Gastrocnemius medialis (tissue), 4 donors: ENCODE results near the gene ADGRF5.

ENCODE experiments used
- POLR2A ChIP-seq, 2 donors: fragments of 450-650 bp; IDR thresholded peaks; one replicate each; pipeline ENCODE4 v1.6.1; 2017; ENCODE audit warnings: antibody characterized with exemption in 2 of 2, mild to moderate bottlenecking in 2 of 2, moderate library complexity in 2 of 2
- TF ChIP-seq, protein P1 (sequence below), 5 experiments: fragments of 450-650 bp in 3 of 5; fragments of 200-600 bp in 2 of 5; sonication (generic) in 2 of 5; IDR thresholded peaks in 4 of 5; conservative IDR thresholded peaks in 1 of 5; 1 replicate in 4 of 5; 2 replicates in 1 of 5; pipeline ENCODE4 v1.5.1; 2016 to 2019; ENCODE audit warnings: antibody characterized with exemption in 5 of 5, mild to moderate bottlenecking in 3 of 5, moderate library complexity in 3 of 5

DNA sequence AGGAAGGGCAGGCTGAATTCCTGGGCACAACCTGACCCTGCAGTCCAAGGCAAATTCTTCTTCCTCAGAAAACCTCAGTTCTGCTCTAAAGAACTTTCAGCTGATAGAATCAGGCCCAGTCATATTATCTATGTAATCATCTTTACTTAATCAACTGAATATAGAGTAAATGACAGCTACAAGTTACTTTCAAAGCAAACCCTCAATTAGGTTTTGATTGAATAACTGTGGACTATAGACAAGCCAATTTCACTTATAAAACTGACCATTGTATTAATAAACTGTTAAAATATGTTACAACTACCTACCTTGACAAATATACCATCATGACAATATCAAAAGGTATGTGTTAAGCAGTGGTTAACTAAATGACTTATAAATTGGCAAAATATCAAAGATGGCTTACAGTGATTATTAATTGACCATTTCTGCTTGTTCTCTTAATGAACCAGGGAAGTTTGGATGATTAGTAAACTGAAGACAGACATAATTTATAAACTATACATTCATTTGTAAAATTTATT is 46.1 kb upstream of the ADGRF5 start:
- TF ChIP-seq, protein P1, sequence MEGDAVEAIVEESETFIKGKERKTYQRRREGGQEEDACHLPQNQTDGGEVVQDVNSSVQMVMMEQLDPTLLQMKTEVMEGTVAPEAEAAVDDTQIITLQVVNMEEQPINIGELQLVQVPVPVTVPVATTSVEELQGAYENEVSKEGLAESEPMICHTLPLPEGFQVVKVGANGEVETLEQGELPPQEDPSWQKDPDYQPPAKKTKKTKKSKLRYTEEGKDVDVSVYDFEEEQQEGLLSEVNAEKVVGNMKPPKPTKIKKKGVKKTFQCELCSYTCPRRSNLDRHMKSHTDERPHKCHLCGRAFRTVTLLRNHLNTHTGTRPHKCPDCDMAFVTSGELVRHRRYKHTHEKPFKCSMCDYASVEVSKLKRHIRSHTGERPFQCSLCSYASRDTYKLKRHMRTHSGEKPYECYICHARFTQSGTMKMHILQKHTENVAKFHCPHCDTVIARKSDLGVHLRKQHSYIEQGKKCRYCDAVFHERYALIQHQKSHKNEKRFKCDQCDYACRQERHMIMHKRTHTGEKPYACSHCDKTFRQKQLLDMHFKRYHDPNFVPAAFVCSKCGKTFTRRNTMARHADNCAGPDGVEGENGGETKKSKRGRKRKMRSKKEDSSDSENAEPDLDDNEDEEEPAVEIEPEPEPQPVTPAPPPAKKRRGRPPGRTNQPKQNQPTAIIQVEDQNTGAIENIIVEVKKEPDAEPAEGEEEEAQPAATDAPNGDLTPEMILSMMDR (IDR thresholded peaks at IDR 0.05 in 4 of 5, conservative IDR thresholded peaks at IDR 0.05 in 1 of 5): no peak
- no peak for TF ChIP-seq POLR2A (IDR thresholded peaks at IDR 0.05)
